Transverse colon (tissue), 4 donors: ENCODE results near the gene TMEM45A. TPM values are rescaled to one million over a fixed set of nuclear protein-coding genes. Genes with fewer than 3 reads are reported as not detected.

Source experiments
- DNase-seq: peaks from one replicate; pipeline ENCODE4 v3.0.0-alpha.2; 2019
- H3K27ac ChIP-seq, 4 donors: fragments of 200-600 bp; sonication (generic); 2 replicates each; pipeline ENCODE4 v1.5.1; 2016 to 2018; ENCODE audit warnings: inconsistent platforms in 4 of 4
- H3K27me3 ChIP-seq: fragments of 200-600 bp; sonication (generic); 2 replicates; pipeline ENCODE4 v1.5.1; 2017; ENCODE audit warnings: inconsistent platforms
- H3K36me3 ChIP-seq, 4 donors: fragments of 200-600 bp; sonication (generic); 2 replicates each; pipeline ENCODE4 v1.5.1; 2017 to 2019; ENCODE audit warnings: inconsistent platforms in 4 of 4
- H3K4me1 ChIP-seq, 4 donors: fragments of 200-600 bp; sonication (generic); 2 replicates each; pipeline ENCODE4 v1.5.1; 2017 to 2020; ENCODE audit warnings: inconsistent platforms in 4 of 4
- H3K4me3 ChIP-seq, 4 donors: fragments of 200-600 bp; sonication (generic); 1 replicate in 1 of 4; 2 replicates in 3 of 4; pipeline versions ENCODE4 v1.5.1 to v1.6.1; 2017 to 2019; ENCODE audit warnings: inconsistent platforms in 4 of 4
- H3K9me3 ChIP-seq, 2 donors: fragments of 200-600 bp; sonication (generic); 2 replicates each; pipeline ENCODE4 v1.5.1; 2017 to 2019; ENCODE audit warnings: inconsistent platforms in 2 of 2
- CTCF ChIP-seq, 5 experiments: fragments of 200-600 bp in 3 of 5; fragments of 450-650 bp in 2 of 5; sonication (generic) in 3 of 5; IDR thresholded peaks; 1 replicate in 2 of 5; 2 replicates in 3 of 5; pipeline ENCODE4 v1.5.1; 2016 to 2017; ENCODE audit warnings: antibody characterized with exemption in 5 of 5, inconsistent platforms in 3 of 5, mild to moderate bottlenecking in 2 of 5, moderate library complexity in 1 of 5
- EP300 ChIP-seq: sonication (generic); formaldehyde crosslinking; IDR thresholded peaks from one replicate; pipeline ENCODE4 v1.6.1; 2017; ENCODE audit warnings: antibody characterized with exemption, low read depth
- POLR2A ChIP-seq: fragments of 450-650 bp; IDR thresholded peaks from one replicate; pipeline ENCODE4 v1.6.1; 2016; ENCODE audit warnings: antibody characterized with exemption, mild to moderate bottlenecking, moderate library complexity
- POLR2AphosphoS5 ChIP-seq, 3 donors: sonication (generic); formaldehyde crosslinking; IDR thresholded peaks; one replicate each; pipeline ENCODE4 v1.6.1; 2016; ENCODE audit warnings: antibody characterized with exemption in 3 of 3
- WGBS, 2 donors: methylation state at CpG; one replicate each; pipeline ENCODE4 v1.1.5; 2018; ENCODE audit warnings: low coverage in 1 of 2; 5-methylcytosine and 5-hydroxymethylcytosine counted together
- in situ Hi-C, 4 donors: fragments of 200-750 bp; cut with MboI; loops; one replicate each; pipeline versions ENCODE4 v1.15.0 to v1.15.1; 2017; ENCODE audit warnings: low sequenced_read_pairs in 3 of 4, low pct_ligation_motif_present in 1 of 4, low pct_unique_long_range_greater_than_20kb in 1 of 4
- intact Hi-C: fragments of 100-400 bp; cut with DNase I; formaldehyde crosslinking; loops from one replicate; pipeline ENCODE4 v1.15.1; 2023; ENCODE audit warnings: low total_unique reads
- total RNA-seq, 4 donors: library from RNA; depleted of rRNA; stranded (reverse); fragments of >200 nt; gene quantifications; one replicate each; pipeline ENCODE4 v1.1.0, GENCODE V29; 2016

The TMEM45A gene
- total RNA-seq, 4 donors from 2014 or later: 0.60 to 4.1 (median 1.5) TPM

GRCh38 chr3:100605358-100605757 is 112.9 kb downstream of the TMEM45A start:
- WGBS, 2 donors: 33 to 91% methylated on average over 1 to 8 of the region's 8 CpGs
- DNase-seq: no peak
- Histone ChIP-seq H3K4me3 (no peak overlapping the region), H3K36me3 (no peaks in the 10 kb centered on the region), H3K27me3 (no peaks in the 10 kb centered on the region), H3K9me3 (no peaks in the 10 kb centered on the region), H3K4me1 (peaks cover 5 to 26% (median 21%) of the 10 kb centered on the region in 4 donors), H3K27ac (no peak overlapping the region)
- in situ Hi-C loops (no loop called here), intact Hi-C loops (no loop called here)
- no peak for TF ChIP-seq EP300
- no peak for TF ChIP-seq POLR2AphosphoS5 (IDR thresholded peaks at IDR 0.05)
- TF ChIP-seq CTCF (IDR thresholded peaks at IDR 0.05): no peak
- no peak for TF ChIP-seq POLR2A

GRCh38 chr3:100606894-100607512 is 114.6 kb downstream of the TMEM45A start:
- no peak for DNase-seq
- no peak for TF ChIP-seq EP300
- no peak for TF ChIP-seq CTCF (IDR thresholded peaks at IDR 0.05)
- TF ChIP-seq POLR2AphosphoS5 (IDR thresholded peaks at IDR 0.05): no peak
- TF ChIP-seq POLR2A: no peak
- in situ Hi-C loops (no loop called here), intact Hi-C loops (no loop called here)
- no peak overlapping the region for H3K27ac ChIP-seq
- no peaks in the 10 kb centered on the region for H3K36me3 ChIP-seq
- no peak overlapping the region for H3K4me3 ChIP-seq
- H3K9me3 ChIP-seq: no peaks in the 10 kb centered on the region
- peaks cover 5 to 28% (median 21%) of the 10 kb centered on the region in 4 donors for H3K4me1 ChIP-seq
- H3K27me3 ChIP-seq: no peaks in the 10 kb centered on the region

- intact Hi-C loops (no loop called here), in situ Hi-C loops (no loop called here)
- peaks cover 0 to 19% (median 9%) of the 10 kb centered on the region in 4 donors for H3K4me1 ChIP-seq
- H3K4me3 ChIP-seq: no peak within 1 kb of the TSS
- TF ChIP-seq POLR2AphosphoS5 (IDR thresholded peaks at IDR 0.05): no peak
- no peak for TF ChIP-seq POLR2A
- no peak for TF ChIP-seq CTCF (IDR thresholded peaks at IDR 0.05)
- no peak for TF ChIP-seq EP300
- H3K27ac ChIP-seq: peak within 1 kb of the TSS; percentile 34 to 64 (median 48)
- H3K9me3 ChIP-seq: no peaks in the 10 kb centered on the region
- no peaks in the 10 kb centered on the region for H3K27me3 ChIP-seq
- no peak for DNase-seq
- 38 to 42% methylated on average over 2 of the region's 2 CpGs for WGBS, 2 donors
- no peaks in the 10 kb centered on the region for H3K36me3 ChIP-seq
Observed at GRCh38 chr3:100609305-100609704, 116.9 kb downstream of the TMEM45A start, which contains the start of gene ADGRG7. Gene ADGRG7, plus strand, starts transcription at chr3:100609601. Its CDS starts 256 bp downstream, at chr3:100609857.

- TF ChIP-seq POLR2A: no peak
- no peak for TF ChIP-seq EP300
- TF ChIP-seq CTCF (IDR thresholded peaks at IDR 0.05): no peak
- no peak for TF ChIP-seq POLR2AphosphoS5 (IDR thresholded peaks at IDR 0.05)
- in situ Hi-C loops (no loop called here), intact Hi-C loops (no loop called here)
- H3K36me3 ChIP-seq: no peaks in the 10 kb centered on the region
- WGBS, 2 donors: 44 to 60% methylated on average over 2 of the region's 2 CpGs
- peaks cover 0 to 25% (median 11%) of the 10 kb centered on the region in 4 donors for H3K4me1 ChIP-seq
- no peaks in the 10 kb centered on the region for H3K27me3 ChIP-seq
- DNase-seq: no peak
- no peak overlapping the region for H3K4me3 ChIP-seq
- peak overlapping the region; percentile 34 to 64 (median 40) for H3K27ac ChIP-seq
- H3K9me3 ChIP-seq: no peaks in the 10 kb centered on the region
Observed at GRCh38 chr3:100609963-100610362, 117.5 kb downstream of the TMEM45A start.
